CD4-positive, alpha-beta memory T cell (primary cell): ENCODE results near the gene PRR20G. TPM values are rescaled to one million over a fixed set of nuclear protein-coding genes. Genes with fewer than 3 reads are reported as not detected.

ENCODE experiments used
- CTCF ChIA-PET: fragments of 350-600 bp; sonication (Branson Sonifier 250); formaldehyde crosslinking; loops from one replicate; lab custom pipeline; 2021; ENCODE audit warnings: inconsistent platforms; ENCODE audit not compliant: partially characterized antibody; lab: Charles Lee
- POLR2A ChIA-PET: fragments of 350-600 bp; sonication (Branson Sonifier 250); formaldehyde crosslinking; loops from one replicate; lab custom pipeline; 2021; ENCODE audit not compliant: partially characterized antibody; lab: Charles Lee
- DNase-seq, 5 donors: peaks; one replicate each; pipeline versions ENCODE4 v3.0.0 to v3.0.0-alpha.2; 2020 to 2022; ENCODE audit warnings: mixed read lengths in 1 of 5
- H3K27ac ChIP-seq: one replicate; pipeline ENCODE4 v1.7.0; 2013; ENCODE audit warnings: low read depth, low read length
- H3K27me3 ChIP-seq: 2 replicates; pipeline ENCODE4 v1.7.0; 2013; ENCODE audit warnings: mild to moderate bottlenecking, low read length, moderate library complexity; ENCODE audit not compliant: insufficient read depth
- H3K36me3 ChIP-seq: 2 replicates; pipeline ENCODE4 v1.7.0; 2013; ENCODE audit warnings: mild to moderate bottlenecking, low read length, moderate library complexity; ENCODE audit not compliant: insufficient read depth
- H3K4me1 ChIP-seq: 2 replicates; pipeline ENCODE4 v1.7.0; 2013; ENCODE audit warnings: mild to moderate bottlenecking, low read length, moderate library complexity; ENCODE audit not compliant: insufficient read depth
- H3K4me3 ChIP-seq, 2 donors: one replicate each; pipeline ENCODE4 v1.7.0; 2013; ENCODE audit warnings: low read length in 2 of 2, mild to moderate bottlenecking in 1 of 2
- H3K9me3 ChIP-seq, 2 donors: one replicate each; pipeline ENCODE4 v1.7.0; 2013; ENCODE audit warnings: low read length in 2 of 2, control low read depth in 1 of 2; ENCODE audit not compliant: control insufficient read depth in 1 of 2
- H3K27ac Mint-ChIP-seq, 7 donors: one replicate each; pipeline ENCODE4 v1.8.0; 2020 to 2021; ENCODE audit warnings: mixed read lengths in 7 of 7, mild to moderate bottlenecking in 6 of 7, inconsistent platforms in 3 of 7, moderate library complexity in 3 of 7
- H3K27me3 Mint-ChIP-seq, 2 donors: one replicate each; pipeline ENCODE4 v1.8.0; 2020 to 2021; ENCODE audit warnings: mixed read lengths in 2 of 2
- H3K36me3 Mint-ChIP-seq, 2 donors: one replicate each; pipeline ENCODE4 v1.8.0; 2020 to 2021; ENCODE audit warnings: mixed read lengths in 2 of 2, inconsistent platforms in 1 of 2, mild to moderate bottlenecking in 1 of 2
- H3K4me1 Mint-ChIP-seq, 4 donors: one replicate each; pipeline ENCODE4 v1.8.0; 2020 to 2021; ENCODE audit warnings: mixed read lengths in 4 of 4, mild to moderate bottlenecking in 1 of 4
- H3K4me3 Mint-ChIP-seq, 8 donors: one replicate each; pipeline ENCODE4 v1.8.0; 2020 to 2021; ENCODE audit warnings: mixed read lengths in 8 of 8, mild to moderate bottlenecking in 7 of 8, moderate library complexity in 6 of 8, inconsistent platforms in 3 of 8
- H3K9me3 Mint-ChIP-seq, 8 donors: one replicate each; pipeline ENCODE4 v1.8.0; 2020 to 2021; ENCODE audit warnings: mixed read lengths in 8 of 8, mild to moderate bottlenecking in 5 of 8, inconsistent platforms in 3 of 8, moderate library complexity in 1 of 8
- intact Hi-C: fragments of 100-400 bp; cut with micrococcal nuclease; formaldehyde crosslinking; loops from one replicate; pipeline ENCODE4 v1.15.1; 2023
- polyA plus RNA-seq, 2 donors: library from polyadenylated mRNA; unstranded; fragments of 300-500 nt; fragmentation: Illumina TruSeq; gene quantifications; one replicate each; pipeline ENCODE4 v1.2.3, GENCODE V29; 2021
- total RNA-seq, 2 experiments: library from RNA; stranded (reverse); gene quantifications; one replicate each; pipeline ENCODE4 v1.2.3, GENCODE V29; 2021

Gene PRR20G
- total and polyA plus RNA-seq, 4 experiments from 2014 or later = not detected

DNA sequence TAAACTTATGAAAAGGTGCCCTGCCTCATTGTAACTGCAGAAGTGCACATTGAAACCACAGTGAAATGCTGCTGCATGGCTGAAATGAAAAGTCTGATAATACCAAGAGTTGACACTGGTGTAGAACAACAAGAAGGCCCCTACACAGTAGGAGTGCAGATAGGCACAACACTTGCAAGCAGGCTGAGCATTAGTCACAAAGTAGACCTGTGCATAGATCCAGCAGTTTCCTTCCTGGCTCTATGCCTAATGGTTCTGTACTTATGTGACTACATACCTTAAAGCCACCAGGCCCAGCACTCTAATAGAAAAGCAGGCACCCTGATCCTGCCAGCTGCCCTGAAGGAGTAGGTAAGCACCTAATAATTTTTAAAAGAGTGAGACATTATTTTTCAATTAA lies 53.1 kb downstream of the PRR20G start:
- Histone ChIP-seq H3K36me3 (no peaks in the 10 kb centered on the region), H3K4me1 (no peaks in the 10 kb centered on the region), H3K9me3 (no peaks in the 10 kb centered on the region), H3K27me3 (no peaks in the 10 kb centered on the region), H3K4me3 (no peak overlapping the region), H3K27ac (no peak overlapping the region)
- Mint-ChIP-seq H3K36me3 (peaks cover 0 to 4% of the 10 kb centered on the region in 2 donors), H3K9me3 (peaks cover 0 to 13% (median 4%) of the 10 kb centered on the region in 8 donors), H3K27me3 (peaks cover 2% of the 10 kb centered on the region in 2 donors), H3K4me3 (no peak overlapping the region), H3K4me1 (no peaks in the 10 kb centered on the region), H3K27ac (no peak overlapping the region)
- intact Hi-C loops = no loop called here
- ChIA-PET CTCF (no interaction called here), POLR2A (no interaction called here)
- DNase-seq = no peak

Other genes starting within 250 kb of the PRR20G start
- gene PRR23E, start 94.9 kb downstream of the PRR20G start, total RNA-seq = not detected
- gene PRR23E, start 94.9 kb downstream of the PRR20G start, polyA plus RNA-seq = not detected